Prostate gland (tissue), 2 donors: ENCODE measurements around the gene SUCLG1. TPM values are rescaled to one million over a fixed set of nuclear protein-coding genes. Genes with fewer than 3 reads are reported as not detected.
"Not testable (repeated sequence)": the region's sequence is repeated elsewhere in the genome, so short reads cannot be mapped to it uniquely, and the experiment has no call there.

Experiments used
- DNase-seq: peaks from one replicate; pipeline ENCODE4 v3.0.0-alpha.2; 2019; ENCODE audit warnings: low spot score
- H3K27ac ChIP-seq, 2 donors: fragments of 200-600 bp; sonication (generic); 2 replicates each; pipeline ENCODE4 v1.5.1; 2017 to 2019
- H3K27me3 ChIP-seq: fragments of 200-600 bp; sonication (generic); replicated peaks from 2 replicates; pipeline ENCODE4 v1.5.1; 2019; ENCODE audit not compliant: insufficient read depth
- H3K36me3 ChIP-seq, 2 donors: fragments of 200-600 bp; sonication (generic); 1 replicate in 1 of 2; 2 replicates in 1 of 2; pipeline versions ENCODE4 v1.5.1 to v1.8.1; 2017 to 2019
- H3K4me1 ChIP-seq: fragments of 200-600 bp; sonication (generic); replicated peaks from 2 replicates; pipeline ENCODE4 v1.5.1; 2019
- H3K4me3 ChIP-seq, 2 donors: fragments of 200-600 bp; sonication (generic); 2 replicates each; pipeline ENCODE4 v1.5.1; 2017 to 2019
- H3K9me3 ChIP-seq: fragments of 200-600 bp; sonication (generic); 2 replicates; pipeline ENCODE4 v1.5.1; 2017
- POLR2A ChIP-seq: fragments of 450-650 bp; IDR thresholded peaks from one replicate; pipeline ENCODE4 v1.6.1; 2016; ENCODE audit warnings: antibody characterized with exemption, mild to moderate bottlenecking
- POLR2AphosphoS5 ChIP-seq: sonication (generic); formaldehyde crosslinking; IDR thresholded peaks from one replicate; pipeline ENCODE4 v1.6.1; 2017; ENCODE audit warnings: antibody characterized with exemption
- WGBS: methylation state at CpG from one replicate; pipeline ENCODE4 v1.1.5; 2018; 5-methylcytosine and 5-hydroxymethylcytosine counted together
- intact Hi-C: fragments of 100-400 bp; cut with DNase I; formaldehyde crosslinking; loops from one replicate; pipeline ENCODE4 v1.14.2; 2022
- total RNA-seq, 2 donors: library from RNA; depleted of rRNA; stranded (reverse); fragments of >200 nt; gene quantifications; one replicate each; pipeline ENCODE4 v1.1.0, GENCODE V29; 2016
- TF ChIP-seq, protein P1 (sequence below), 4 experiments: fragments of 200-600 bp in 2 of 4; fragments of 450-650 bp in 2 of 4; sonication (generic) in 2 of 4; IDR thresholded peaks; 1 replicate in 3 of 4; 2 replicates in 1 of 4; pipeline ENCODE4 v1.5.1; 2016 to 2019; ENCODE audit warnings: antibody characterized with exemption in 4 of 4, mild to moderate bottlenecking in 2 of 4, moderate library complexity in 2 of 4

The SUCLG1 gene
- total RNA-seq, 2 donors from 2014 or later, result 50.3 to 92.2 TPM

DNA sequence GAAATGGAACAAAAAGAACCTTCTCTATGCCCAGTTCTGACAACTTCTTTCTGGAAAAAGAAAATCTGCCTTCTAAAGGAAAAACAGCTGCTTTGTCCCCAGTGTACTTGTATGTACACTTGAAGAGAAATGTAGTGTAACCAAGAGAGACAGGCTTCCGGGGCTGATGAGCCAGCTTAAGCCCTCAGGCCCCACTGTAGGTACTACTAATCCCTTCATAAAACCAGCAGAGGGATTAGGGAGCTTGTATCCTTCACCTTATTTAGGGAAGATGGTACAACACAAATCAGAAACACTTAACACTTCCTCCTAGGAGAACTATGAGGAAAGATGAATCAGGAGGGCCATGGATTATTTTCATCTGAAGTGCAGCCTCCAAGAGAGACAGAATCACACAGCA is 18.8 kb upstream of the SUCLG1 start:
- TF ChIP-seq, protein P1, sequence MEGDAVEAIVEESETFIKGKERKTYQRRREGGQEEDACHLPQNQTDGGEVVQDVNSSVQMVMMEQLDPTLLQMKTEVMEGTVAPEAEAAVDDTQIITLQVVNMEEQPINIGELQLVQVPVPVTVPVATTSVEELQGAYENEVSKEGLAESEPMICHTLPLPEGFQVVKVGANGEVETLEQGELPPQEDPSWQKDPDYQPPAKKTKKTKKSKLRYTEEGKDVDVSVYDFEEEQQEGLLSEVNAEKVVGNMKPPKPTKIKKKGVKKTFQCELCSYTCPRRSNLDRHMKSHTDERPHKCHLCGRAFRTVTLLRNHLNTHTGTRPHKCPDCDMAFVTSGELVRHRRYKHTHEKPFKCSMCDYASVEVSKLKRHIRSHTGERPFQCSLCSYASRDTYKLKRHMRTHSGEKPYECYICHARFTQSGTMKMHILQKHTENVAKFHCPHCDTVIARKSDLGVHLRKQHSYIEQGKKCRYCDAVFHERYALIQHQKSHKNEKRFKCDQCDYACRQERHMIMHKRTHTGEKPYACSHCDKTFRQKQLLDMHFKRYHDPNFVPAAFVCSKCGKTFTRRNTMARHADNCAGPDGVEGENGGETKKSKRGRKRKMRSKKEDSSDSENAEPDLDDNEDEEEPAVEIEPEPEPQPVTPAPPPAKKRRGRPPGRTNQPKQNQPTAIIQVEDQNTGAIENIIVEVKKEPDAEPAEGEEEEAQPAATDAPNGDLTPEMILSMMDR (IDR thresholded peaks at IDR 0.05), result no peak
- TF ChIP-seq POLR2A (no peak), POLR2AphosphoS5 (no peak)
- no peak for DNase-seq
- Histone ChIP-seq H3K27me3 (no peaks in the 10 kb centered on the region), H3K9me3 (no peaks in the 10 kb centered on the region), H3K36me3 (no peaks in the 10 kb centered on the region), H3K4me3 (no peak overlapping the region), H3K27ac (no peak overlapping the region), H3K4me1 (no peaks in the 10 kb centered on the region)
- WGBS, result 85% methylated on average over 1 of the region's 1 CpG
- intact Hi-C loops, result no loop called here

DNA sequence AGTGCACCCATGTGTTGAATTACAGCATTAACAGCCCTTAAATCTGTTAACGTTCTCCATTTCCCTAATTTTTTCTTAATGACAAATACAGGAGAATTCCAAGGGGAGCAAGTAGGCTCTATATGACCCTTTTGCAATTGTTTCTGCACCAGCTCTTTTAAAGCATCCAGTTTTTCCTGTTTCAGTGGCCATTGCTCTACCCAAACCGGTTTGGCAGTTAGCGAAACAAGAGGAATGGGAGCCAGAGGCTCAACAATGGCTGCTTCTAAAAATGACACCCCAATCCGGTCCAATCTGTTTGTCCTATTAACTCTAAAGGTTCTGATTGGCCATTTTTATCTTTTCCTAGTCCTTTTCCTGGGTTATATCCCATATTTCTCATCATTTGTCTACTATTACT is 15.1 kb upstream of the SUCLG1 start:
- Histone ChIP-seq H3K9me3 (no peaks in the 10 kb centered on the region), H3K4me3 (no peak overlapping the region), H3K27me3 (no peaks in the 10 kb centered on the region), H3K27ac (no peak overlapping the region), H3K36me3 (no peaks in the 10 kb centered on the region), H3K4me1 (no peaks in the 10 kb centered on the region)
- intact Hi-C loops, result no loop called here
- WGBS, result 42% methylated on average over 4 of the region's 4 CpGs
- TF ChIP-seq POLR2A (no peak), POLR2AphosphoS5 (peak; percentile 53)
- DNase-seq, result peak; percentile 55

DNA sequence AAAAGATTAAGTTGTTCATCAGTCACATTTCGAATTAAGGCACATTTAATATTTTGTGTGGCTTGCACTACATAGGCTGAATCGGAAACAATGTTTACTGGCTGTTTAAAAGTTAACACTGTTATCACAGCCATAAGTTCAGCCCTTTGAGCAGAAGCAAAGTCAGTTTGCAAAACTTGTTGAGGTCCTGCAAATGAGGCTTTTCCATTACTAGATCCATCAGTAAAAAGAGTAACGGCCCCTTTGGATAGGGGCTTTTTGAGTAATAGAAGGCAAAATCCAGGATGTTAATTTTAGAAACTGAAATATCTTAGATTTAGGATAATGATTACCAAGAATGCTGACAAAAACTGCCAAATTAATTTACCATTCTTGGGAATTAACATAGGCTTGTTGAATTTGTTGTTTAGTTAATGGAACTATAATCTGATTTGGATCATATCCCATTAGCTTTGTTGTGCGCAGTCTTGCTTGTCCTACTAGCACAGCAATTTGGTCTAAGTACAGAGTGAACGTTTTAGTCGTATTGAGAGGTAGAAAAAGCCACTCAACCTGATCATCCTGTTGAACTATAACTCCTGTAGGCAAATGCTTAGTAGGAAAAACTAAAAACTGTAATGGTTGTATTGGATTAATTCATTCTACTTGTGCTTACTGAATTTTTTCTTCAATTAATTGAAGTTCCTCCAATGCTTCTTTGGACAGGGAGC is 13.9 kb upstream of the SUCLG1 start:
- Histone ChIP-seq H3K27me3 (no peaks in the 10 kb centered on the region), H3K4me1 (no peaks in the 10 kb centered on the region), H3K27ac (no peak overlapping the region), H3K9me3 (no peaks in the 10 kb centered on the region), H3K36me3 (no peaks in the 10 kb centered on the region), H3K4me3 (no peak overlapping the region)
- DNase-seq, result peak; percentile 36
- intact Hi-C loops, result no loop called here
- TF ChIP-seq, protein P1 (IDR thresholded peaks at IDR 0.05), result no peak
- no peak for TF ChIP-seq POLR2A
- TF ChIP-seq POLR2AphosphoS5, result no peak
- WGBS, result 18% methylated on average over 6 of the region's 6 CpGs

DNA sequence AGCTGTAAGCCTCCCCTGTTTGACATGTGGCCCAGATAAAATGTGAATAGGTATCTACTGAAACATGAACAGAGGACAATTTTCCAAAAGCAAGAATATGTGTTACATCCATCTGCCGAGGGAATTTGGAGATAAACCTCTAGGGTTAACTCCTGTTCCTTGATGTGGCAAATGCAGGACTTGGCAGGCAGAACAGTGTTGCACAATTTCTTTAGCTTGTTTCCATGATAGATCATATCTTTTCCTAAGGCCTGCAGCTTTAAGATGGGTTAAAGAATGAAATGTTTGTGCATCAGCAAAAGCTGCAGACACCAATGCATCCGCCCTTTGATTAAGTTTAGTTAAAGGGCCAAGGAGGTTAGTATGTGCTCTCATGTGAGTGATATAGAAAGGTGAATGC is 13.3 kb upstream of the SUCLG1 start:
- peak; percentile 62 for DNase-seq
- H3K36me3 ChIP-seq, intact Hi-C loops, H3K27ac ChIP-seq, H3K4me3 ChIP-seq, H3K9me3 ChIP-seq, H3K27me3 ChIP-seq, H3K4me1 ChIP-seq: not testable (repeated sequence)
- peak; percentile 23 for TF ChIP-seq POLR2AphosphoS5
- WGBS, result 27% methylated on average over 2 of the region's 2 CpGs

DNA sequence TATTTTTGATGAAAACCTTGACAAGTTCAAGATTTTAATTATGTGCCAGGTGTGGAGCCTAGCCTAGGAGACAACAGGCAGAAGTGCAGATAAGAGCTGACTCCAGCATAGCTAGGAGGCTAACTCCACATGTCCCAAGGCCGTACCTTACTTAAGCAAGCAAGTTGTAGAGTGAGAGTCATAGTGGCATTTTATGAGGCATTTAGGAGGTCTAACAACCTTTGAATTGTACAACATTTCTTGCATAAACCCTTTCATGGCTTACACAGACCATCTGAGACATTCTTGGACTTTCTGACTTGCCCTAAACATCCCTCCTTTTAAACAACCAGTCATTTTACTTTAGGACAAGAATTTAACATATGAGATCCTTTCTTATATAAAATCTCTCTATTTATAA is 8.3 kb upstream of the SUCLG1 start:
- Histone ChIP-seq H3K4me1 (no peaks in the 10 kb centered on the region), H3K36me3 (no peaks in the 10 kb centered on the region), H3K9me3 (no peaks in the 10 kb centered on the region), H3K4me3 (no peak overlapping the region), H3K27ac (no peak overlapping the region), H3K27me3 (no peaks in the 10 kb centered on the region)
- TF ChIP-seq, protein P1 (IDR thresholded peaks at IDR 0.05), result no peak
- TF ChIP-seq POLR2AphosphoS5, result no peak
- TF ChIP-seq POLR2A, result no peak
- 100% methylated on average over 1 of the region's 1 CpG for WGBS
- intact Hi-C loops, result no loop called here
- no peak for DNase-seq

DNA sequence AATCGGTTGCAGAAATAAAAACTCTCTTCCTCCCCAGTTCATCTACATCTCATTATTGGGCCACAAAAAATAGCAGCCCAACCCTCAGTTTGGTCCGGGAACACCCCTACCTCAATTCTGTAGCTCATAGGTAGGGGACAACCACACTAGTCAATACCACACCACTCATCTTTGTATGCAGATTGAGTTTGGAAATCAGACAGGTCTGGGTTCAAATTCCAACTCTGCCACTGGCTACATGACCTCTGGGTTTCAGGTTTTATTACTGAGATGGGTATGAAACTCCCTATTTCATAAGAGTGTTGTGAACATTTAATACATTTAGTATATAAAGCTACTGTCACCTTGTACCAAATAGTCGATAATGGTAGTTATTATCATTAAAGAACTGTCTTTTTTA is 2.2 kb upstream of the SUCLG1 start:
- no peaks in the 10 kb centered on the region for H3K36me3 ChIP-seq
- H3K4me1 ChIP-seq, result no peaks in the 10 kb centered on the region
- no peaks in the 10 kb centered on the region for H3K27me3 ChIP-seq
- H3K4me3 ChIP-seq, result no peak overlapping the region
- TF ChIP-seq, protein P1 (IDR thresholded peaks at IDR 0.05), result no peak
- TF ChIP-seq POLR2AphosphoS5, result no peak
- no peak overlapping the region for H3K27ac ChIP-seq
- DNase-seq, result no peak
- WGBS, result 88% methylated on average over 3 of the region's 3 CpGs
- no peaks in the 10 kb centered on the region for H3K9me3 ChIP-seq
- intact Hi-C loops, result no loop called here
